ENCODE results near the gene TDRD12.

DNA sequence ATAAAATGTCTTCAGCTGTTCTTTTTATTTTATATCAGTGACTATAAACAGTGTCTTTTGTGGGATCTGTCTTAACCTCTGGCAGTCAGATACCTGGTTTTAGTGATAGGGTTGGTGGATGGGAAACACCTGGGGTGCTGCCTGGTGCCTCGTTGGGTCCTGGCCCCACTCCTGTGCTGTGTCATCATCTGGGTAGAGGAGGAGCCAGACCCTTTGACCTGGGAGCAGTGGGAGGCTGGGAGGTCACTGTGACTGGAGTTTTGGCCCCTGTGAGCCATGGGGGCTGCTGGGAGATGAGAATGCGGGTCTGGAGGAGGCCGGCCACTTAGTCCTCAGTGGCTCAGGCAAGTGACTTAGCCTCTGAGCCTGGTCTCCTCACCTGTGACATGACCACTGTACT, 29.4 kb downstream of the TDRD12 start:
- TF ChIP-seq, protein P1, sequence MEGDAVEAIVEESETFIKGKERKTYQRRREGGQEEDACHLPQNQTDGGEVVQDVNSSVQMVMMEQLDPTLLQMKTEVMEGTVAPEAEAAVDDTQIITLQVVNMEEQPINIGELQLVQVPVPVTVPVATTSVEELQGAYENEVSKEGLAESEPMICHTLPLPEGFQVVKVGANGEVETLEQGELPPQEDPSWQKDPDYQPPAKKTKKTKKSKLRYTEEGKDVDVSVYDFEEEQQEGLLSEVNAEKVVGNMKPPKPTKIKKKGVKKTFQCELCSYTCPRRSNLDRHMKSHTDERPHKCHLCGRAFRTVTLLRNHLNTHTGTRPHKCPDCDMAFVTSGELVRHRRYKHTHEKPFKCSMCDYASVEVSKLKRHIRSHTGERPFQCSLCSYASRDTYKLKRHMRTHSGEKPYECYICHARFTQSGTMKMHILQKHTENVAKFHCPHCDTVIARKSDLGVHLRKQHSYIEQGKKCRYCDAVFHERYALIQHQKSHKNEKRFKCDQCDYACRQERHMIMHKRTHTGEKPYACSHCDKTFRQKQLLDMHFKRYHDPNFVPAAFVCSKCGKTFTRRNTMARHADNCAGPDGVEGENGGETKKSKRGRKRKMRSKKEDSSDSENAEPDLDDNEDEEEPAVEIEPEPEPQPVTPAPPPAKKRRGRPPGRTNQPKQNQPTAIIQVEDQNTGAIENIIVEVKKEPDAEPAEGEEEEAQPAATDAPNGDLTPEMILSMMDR (IDR thresholded peaks at IDR 0.05): no peak
- TF ChIP-seq EP300 (IDR thresholded peaks at IDR 0.05) (no peak), POLR2AphosphoS5 (IDR thresholded peaks at IDR 0.05) (no peak)

All from sigmoid colon (tissue), 4 donors.